ENCODE results near the gene SYNDIG1.

SYNDIG1 gene

GRCh38 chr20:24659835-24660234, 190.4 kb downstream of the SYNDIG1 start:
- Histone ChIP-seq H2AFZ (ENCODE audit: low read depth, low read length) (no peak overlapping the region), H3K27me3 (ENCODE audit: control insufficient read depth in 1 of 2, insufficient read depth in 1 of 2, low read length in 2 of 2) (peaks cover 0 to 25% of the 10 kb centered on the region in 2 experiments), H2AK5ac (ENCODE audit: low read length, severe bottlenecking) (no peak overlapping the region), H3K4me2 (ENCODE audit: low read length, poor library complexity, severe bottlenecking) (no peak overlapping the region), H4K8ac (ENCODE audit: low read length) (no peak overlapping the region), H2BK5ac (ENCODE audit: low read depth, low read length, poor library complexity, severe bottlenecking) (no peak overlapping the region), H3K36me3 (ENCODE audit: control insufficient read depth in 1 of 2, insufficient read depth in 2 of 2, low read depth in 1 of 2, low read length in 2 of 2) (no peaks in the 10 kb centered on the region), H3K9ac (ENCODE audit: low read length) (no peak overlapping the region), H2BK120ac (ENCODE audit: low read depth, low read length) (no peak overlapping the region), H3K79me1 (replicated peaks; ENCODE audit: low read length, poor library complexity, severe bottlenecking) (no peaks in the 10 kb centered on the region), H3K14ac (ENCODE audit: low read length in 2 of 2) (no peak overlapping the region), H3K4ac (ENCODE audit: low read depth in 1 of 2, low read length in 2 of 2) (no peak overlapping the region), H3K9me3 (ENCODE audit: control insufficient read depth, low read length) (no peaks in the 10 kb centered on the region), H3K23ac (ENCODE audit: low read length in 2 of 2) (no peak overlapping the region), H3K4me1 (ENCODE audit: control insufficient read depth, insufficient read depth, low read depth, low read length) (peaks cover 17% of the 10 kb centered on the region), H4K91ac (ENCODE audit: low read length) (no peak overlapping the region), H2BK15ac (ENCODE audit: low read depth, poor library complexity, severe bottlenecking) (no peak overlapping the region), H3K27ac (ENCODE audit: low read length, poor library complexity, severe bottlenecking) (no peak overlapping the region), H2BK12ac (ENCODE audit: low read length in 2 of 2) (no peak overlapping the region), H3K4me3 (ENCODE audit: insufficient read depth in 1 of 2, low read depth in 1 of 2, low read length in 2 of 2) (no peak overlapping the region), H3K18ac (ENCODE audit: low read depth in 1 of 2, low read length in 2 of 2) (no peak overlapping the region)
- no peak for DNase-seq
- 78% methylated on average over 6 of the region's 6 CpGs for WGBS

GRCh38 chr20:24660651-24661050, 191.2 kb downstream of the SYNDIG1 start:
- no peak overlapping the region for H3K27ac ChIP-seq (ENCODE audit: low read length, poor library complexity, severe bottlenecking)
- DNase-seq, result no peak

GRCh38 chr20:24661255-24661654, 191.8 kb downstream of the SYNDIG1 start:
- peaks cover 0 to 25% of the 10 kb centered on the region in 2 experiments for H3K27me3 ChIP-seq (ENCODE audit: control insufficient read depth in 1 of 2, insufficient read depth in 1 of 2, low read length in 2 of 2)
- no peak overlapping the region for H4K8ac ChIP-seq (ENCODE audit: low read length)
- no peak overlapping the region for H2BK5ac ChIP-seq (ENCODE audit: low read depth, low read length, poor library complexity, severe bottlenecking)
- 36% methylated on average over 1 of the region's 1 CpG for WGBS
- H3K14ac ChIP-seq (ENCODE audit: low read length in 2 of 2), result no peak overlapping the region
- H3K4me3 ChIP-seq (ENCODE audit: insufficient read depth in 1 of 2, low read depth in 1 of 2, low read length in 2 of 2), result no peak overlapping the region
- H3K9me3 ChIP-seq (ENCODE audit: control insufficient read depth, low read length), result no peaks in the 10 kb centered on the region
- H4K91ac ChIP-seq (ENCODE audit: low read length), result no peak overlapping the region
- H3K4me2 ChIP-seq (ENCODE audit: low read length, poor library complexity, severe bottlenecking), result no peak overlapping the region
- no peak overlapping the region for H3K9ac ChIP-seq (ENCODE audit: low read length)
- no peaks in the 10 kb centered on the region for H3K79me1 ChIP-seq (replicated peaks; ENCODE audit: low read length, poor library complexity, severe bottlenecking)
- no peak overlapping the region for H2BK12ac ChIP-seq (ENCODE audit: low read length in 2 of 2)
- H3K36me3 ChIP-seq (ENCODE audit: control insufficient read depth in 1 of 2, insufficient read depth in 2 of 2, low read depth in 1 of 2, low read length in 2 of 2), result peaks cover 0 to 6% of the 10 kb centered on the region in 2 experiments
- H2BK15ac ChIP-seq (ENCODE audit: low read depth, poor library complexity, severe bottlenecking), result no peak overlapping the region
- no peak overlapping the region for H3K23ac ChIP-seq (ENCODE audit: low read length in 2 of 2)
- no peak overlapping the region for H3K4ac ChIP-seq (ENCODE audit: low read depth in 1 of 2, low read length in 2 of 2)
- H3K4me1 ChIP-seq (ENCODE audit: control insufficient read depth, insufficient read depth, low read depth, low read length), result peaks cover 17% of the 10 kb centered on the region
- H3K27ac ChIP-seq (ENCODE audit: low read length, poor library complexity, severe bottlenecking), result no peak overlapping the region
- H2BK120ac ChIP-seq (ENCODE audit: low read depth, low read length), result no peak overlapping the region
- H2AK5ac ChIP-seq (ENCODE audit: low read length, severe bottlenecking), result no peak overlapping the region
- no peak overlapping the region for H2AFZ ChIP-seq (ENCODE audit: low read depth, low read length)
- DNase-seq, result no peak
- no peak overlapping the region for H3K18ac ChIP-seq (ENCODE audit: low read depth in 1 of 2, low read length in 2 of 2)

More at GRCh38 chr20:24660651-24661050, 191.2 kb downstream of the SYNDIG1 start:
- no peak overlapping the region for H2BK120ac ChIP-seq (ENCODE audit: low read depth, low read length)
- no peak overlapping the region for H3K4ac ChIP-seq (ENCODE audit: low read depth in 1 of 2, low read length in 2 of 2)
- H2BK12ac ChIP-seq (ENCODE audit: low read length in 2 of 2), result no peak overlapping the region
- H3K9ac ChIP-seq (ENCODE audit: low read length), result no peak overlapping the region
- peaks cover 0 to 25% of the 10 kb centered on the region in 2 experiments for H3K27me3 ChIP-seq (ENCODE audit: control insufficient read depth in 1 of 2, insufficient read depth in 1 of 2, low read length in 2 of 2)
- H4K91ac ChIP-seq (ENCODE audit: low read length), result no peak overlapping the region
- H3K14ac ChIP-seq (ENCODE audit: low read length in 2 of 2), result no peak overlapping the region
- H3K4me1 ChIP-seq (ENCODE audit: control insufficient read depth, insufficient read depth, low read depth, low read length), result peaks cover 17% of the 10 kb centered on the region
- no peak overlapping the region for H2AFZ ChIP-seq (ENCODE audit: low read depth, low read length)
- H3K23ac ChIP-seq (ENCODE audit: low read length in 2 of 2), result no peak overlapping the region
- no peak overlapping the region for H3K18ac ChIP-seq (ENCODE audit: low read depth in 1 of 2, low read length in 2 of 2)
- no peak overlapping the region for H2BK5ac ChIP-seq (ENCODE audit: low read depth, low read length, poor library complexity, severe bottlenecking)
- H3K4me2 ChIP-seq (ENCODE audit: low read length, poor library complexity, severe bottlenecking), result no peak overlapping the region
- 97% methylated on average over 8 of the region's 8 CpGs for WGBS
- no peak overlapping the region for H2AK5ac ChIP-seq (ENCODE audit: low read length, severe bottlenecking)
- peaks cover 0 to 2% of the 10 kb centered on the region in 2 experiments for H3K36me3 ChIP-seq (ENCODE audit: control insufficient read depth in 1 of 2, insufficient read depth in 2 of 2, low read depth in 1 of 2, low read length in 2 of 2)
- H2BK15ac ChIP-seq (ENCODE audit: low read depth, poor library complexity, severe bottlenecking), result no peak overlapping the region
- no peak overlapping the region for H4K8ac ChIP-seq (ENCODE audit: low read length)
- no peak overlapping the region for H3K4me3 ChIP-seq (ENCODE audit: insufficient read depth in 1 of 2, low read depth in 1 of 2, low read length in 2 of 2)
- H3K9me3 ChIP-seq (ENCODE audit: control insufficient read depth, low read length), result no peaks in the 10 kb centered on the region
- H3K79me1 ChIP-seq (replicated peaks; ENCODE audit: low read length, poor library complexity, severe bottlenecking), result no peaks in the 10 kb centered on the region

- H2BK12ac ChIP-seq (ENCODE audit: low read length in 2 of 2), result no peak overlapping the region
- H3K9me3 ChIP-seq (ENCODE audit: control insufficient read depth, low read length), result no peaks in the 10 kb centered on the region
- H4K91ac ChIP-seq (ENCODE audit: low read length), result no peak overlapping the region
- H2AFZ ChIP-seq (ENCODE audit: low read depth, low read length), result no peak overlapping the region
- DNase-seq, result no peak
- peaks cover 13% of the 10 kb centered on the region for H3K4me1 ChIP-seq (ENCODE audit: control insufficient read depth, insufficient read depth, low read depth, low read length)
- H3K4me2 ChIP-seq (ENCODE audit: low read length, poor library complexity, severe bottlenecking), result no peak overlapping the region
- 83% methylated on average over 8 of the region's 8 CpGs for WGBS
- H2BK120ac ChIP-seq (ENCODE audit: low read depth, low read length), result no peak overlapping the region
- H3K4ac ChIP-seq (ENCODE audit: low read depth in 1 of 2, low read length in 2 of 2), result no peak overlapping the region
- no peak overlapping the region for H3K27ac ChIP-seq (ENCODE audit: low read length, poor library complexity, severe bottlenecking)
- H2AK5ac ChIP-seq (ENCODE audit: low read length, severe bottlenecking), result no peak overlapping the region
- no peak overlapping the region for H4K8ac ChIP-seq (ENCODE audit: low read length)
- no peak overlapping the region for H3K23ac ChIP-seq (ENCODE audit: low read length in 2 of 2)
- no peak overlapping the region for H2BK15ac ChIP-seq (ENCODE audit: low read depth, poor library complexity, severe bottlenecking)
- peaks cover 0 to 25% of the 10 kb centered on the region in 2 experiments for H3K27me3 ChIP-seq (ENCODE audit: control insufficient read depth in 1 of 2, insufficient read depth in 1 of 2, low read length in 2 of 2)
- no peak overlapping the region for H3K14ac ChIP-seq (ENCODE audit: low read length in 2 of 2)
- H3K36me3 ChIP-seq (ENCODE audit: control insufficient read depth in 1 of 2, insufficient read depth in 2 of 2, low read depth in 1 of 2, low read length in 2 of 2), result peaks cover 0 to 6% of the 10 kb centered on the region in 2 experiments
- no peak overlapping the region for H3K18ac ChIP-seq (ENCODE audit: low read depth in 1 of 2, low read length in 2 of 2)
- no peak overlapping the region for H3K9ac ChIP-seq (ENCODE audit: low read length)
- H3K79me1 ChIP-seq (replicated peaks; ENCODE audit: low read length, poor library complexity, severe bottlenecking), result no peaks in the 10 kb centered on the region
- H3K4me3 ChIP-seq (ENCODE audit: insufficient read depth in 1 of 2, low read depth in 1 of 2, low read length in 2 of 2), result no peak overlapping the region
- no peak overlapping the region for H2BK5ac ChIP-seq (ENCODE audit: low read depth, low read length, poor library complexity, severe bottlenecking)
Measured at GRCh38 chr20:24662322-24662721, 192.9 kb downstream of the SYNDIG1 start.
